Panc1 (cell line): ENCODE measurements around the gene MPPED1.

Experiments used
- POLR2AphosphoS5 ChIP-seq: IDR thresholded peaks from 2 replicates; pipeline ENCODE4 v1.6.1; 2012; ENCODE audit warnings: mild to moderate bottlenecking, low read depth, low read length, moderate library complexity
- SIN3A ChIP-seq: IDR thresholded peaks from 2 replicates; pipeline ENCODE4 v1.6.1; 2012; ENCODE audit warnings: low read depth, mild to moderate bottlenecking, low read length, moderate library complexity, borderline replicate concordance; ENCODE audit not compliant: insufficient read depth
- TCF7L2 ChIP-seq: IDR thresholded peaks from 2 replicates; pipeline ENCODE4 v1.6.1; 2011; ENCODE audit warnings: mild to moderate bottlenecking, low read depth, low read length, inconsistent platforms
- TF ChIP-seq, protein P1 (sequence below): fragments of 450-650 bp; IDR thresholded peaks from 2 replicates; pipeline ENCODE4 v1.5.1; 2017; ENCODE audit warnings: mild to moderate bottlenecking
- TF ChIP-seq, protein P2 (sequence below), 2 experiments: IDR thresholded peaks; 2 replicates each; pipeline ENCODE4 v1.6.1; 2011 to 2012; ENCODE audit warnings: low read depth in 2 of 2, control low read depth in 1 of 2, low read length in 1 of 2, mild to moderate bottlenecking in 1 of 2, moderate library complexity in 1 of 2; ENCODE audit not compliant: insufficient read depth in 1 of 2

DNA sequence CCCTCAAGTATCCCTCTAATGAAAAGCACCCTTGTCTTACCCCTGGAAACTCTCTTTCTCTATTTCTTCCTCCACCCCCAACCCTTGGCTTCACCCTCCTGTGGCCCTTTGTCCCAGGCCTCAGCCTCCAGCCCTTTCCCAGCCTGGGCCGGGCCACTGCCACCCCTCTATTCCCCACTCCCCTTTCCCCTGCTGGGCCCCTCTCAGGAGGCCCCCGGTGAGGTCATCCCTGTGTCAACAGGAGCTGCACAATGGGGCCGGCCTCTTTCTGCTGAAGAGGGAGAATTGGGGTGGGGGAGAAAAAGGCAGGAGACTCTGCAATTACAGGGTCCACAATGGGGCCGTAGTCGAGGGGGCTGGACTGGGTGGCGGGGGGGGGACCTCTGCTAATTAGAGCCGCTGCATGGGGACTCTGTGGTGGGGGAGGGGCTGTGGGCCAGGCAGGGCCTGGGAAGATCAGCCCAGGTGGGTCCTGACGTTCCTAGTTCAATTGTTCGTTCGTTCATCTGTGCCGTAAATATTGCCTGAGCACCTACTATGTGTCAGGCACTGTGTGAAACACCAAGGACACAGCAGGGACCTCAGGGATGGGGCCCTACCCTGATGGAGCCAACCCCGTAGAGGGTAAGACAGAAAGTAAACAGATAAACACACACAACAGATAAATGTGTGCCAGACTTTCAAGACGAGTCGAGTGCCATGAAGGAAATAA is 18.5 kb upstream of the MPPED1 start:
- no peak for TF ChIP-seq POLR2AphosphoS5
- TF ChIP-seq, protein P1, sequence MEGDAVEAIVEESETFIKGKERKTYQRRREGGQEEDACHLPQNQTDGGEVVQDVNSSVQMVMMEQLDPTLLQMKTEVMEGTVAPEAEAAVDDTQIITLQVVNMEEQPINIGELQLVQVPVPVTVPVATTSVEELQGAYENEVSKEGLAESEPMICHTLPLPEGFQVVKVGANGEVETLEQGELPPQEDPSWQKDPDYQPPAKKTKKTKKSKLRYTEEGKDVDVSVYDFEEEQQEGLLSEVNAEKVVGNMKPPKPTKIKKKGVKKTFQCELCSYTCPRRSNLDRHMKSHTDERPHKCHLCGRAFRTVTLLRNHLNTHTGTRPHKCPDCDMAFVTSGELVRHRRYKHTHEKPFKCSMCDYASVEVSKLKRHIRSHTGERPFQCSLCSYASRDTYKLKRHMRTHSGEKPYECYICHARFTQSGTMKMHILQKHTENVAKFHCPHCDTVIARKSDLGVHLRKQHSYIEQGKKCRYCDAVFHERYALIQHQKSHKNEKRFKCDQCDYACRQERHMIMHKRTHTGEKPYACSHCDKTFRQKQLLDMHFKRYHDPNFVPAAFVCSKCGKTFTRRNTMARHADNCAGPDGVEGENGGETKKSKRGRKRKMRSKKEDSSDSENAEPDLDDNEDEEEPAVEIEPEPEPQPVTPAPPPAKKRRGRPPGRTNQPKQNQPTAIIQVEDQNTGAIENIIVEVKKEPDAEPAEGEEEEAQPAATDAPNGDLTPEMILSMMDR, result no peak
- TF ChIP-seq SIN3A, result no peak
- TF ChIP-seq, protein P2, sequence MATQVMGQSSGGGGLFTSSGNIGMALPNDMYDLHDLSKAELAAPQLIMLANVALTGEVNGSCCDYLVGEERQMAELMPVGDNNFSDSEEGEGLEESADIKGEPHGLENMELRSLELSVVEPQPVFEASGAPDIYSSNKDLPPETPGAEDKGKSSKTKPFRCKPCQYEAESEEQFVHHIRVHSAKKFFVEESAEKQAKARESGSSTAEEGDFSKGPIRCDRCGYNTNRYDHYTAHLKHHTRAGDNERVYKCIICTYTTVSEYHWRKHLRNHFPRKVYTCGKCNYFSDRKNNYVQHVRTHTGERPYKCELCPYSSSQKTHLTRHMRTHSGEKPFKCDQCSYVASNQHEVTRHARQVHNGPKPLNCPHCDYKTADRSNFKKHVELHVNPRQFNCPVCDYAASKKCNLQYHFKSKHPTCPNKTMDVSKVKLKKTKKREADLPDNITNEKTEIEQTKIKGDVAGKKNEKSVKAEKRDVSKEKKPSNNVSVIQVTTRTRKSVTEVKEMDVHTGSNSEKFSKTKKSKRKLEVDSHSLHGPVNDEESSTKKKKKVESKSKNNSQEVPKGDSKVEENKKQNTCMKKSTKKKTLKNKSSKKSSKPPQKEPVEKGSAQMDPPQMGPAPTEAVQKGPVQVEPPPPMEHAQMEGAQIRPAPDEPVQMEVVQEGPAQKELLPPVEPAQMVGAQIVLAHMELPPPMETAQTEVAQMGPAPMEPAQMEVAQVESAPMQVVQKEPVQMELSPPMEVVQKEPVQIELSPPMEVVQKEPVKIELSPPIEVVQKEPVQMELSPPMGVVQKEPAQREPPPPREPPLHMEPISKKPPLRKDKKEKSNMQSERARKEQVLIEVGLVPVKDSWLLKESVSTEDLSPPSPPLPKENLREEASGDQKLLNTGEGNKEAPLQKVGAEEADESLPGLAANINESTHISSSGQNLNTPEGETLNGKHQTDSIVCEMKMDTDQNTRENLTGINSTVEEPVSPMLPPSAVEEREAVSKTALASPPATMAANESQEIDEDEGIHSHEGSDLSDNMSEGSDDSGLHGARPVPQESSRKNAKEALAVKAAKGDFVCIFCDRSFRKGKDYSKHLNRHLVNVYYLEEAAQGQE (IDR thresholded peaks at IDR 0.05; ENCODE audit: insufficient read depth in 1 of 2, low read depth in 2 of 2, low read length in 1 of 2), result no peak
- no peak for TF ChIP-seq TCF7L2
